ENCODE results near the gene ZNF768.
"Not testable (repeated sequence)": the region's sequence is repeated elsewhere in the genome, so short reads cannot be mapped to it uniquely, and the experiment has no call there.

ZNF768 gene

DNA sequence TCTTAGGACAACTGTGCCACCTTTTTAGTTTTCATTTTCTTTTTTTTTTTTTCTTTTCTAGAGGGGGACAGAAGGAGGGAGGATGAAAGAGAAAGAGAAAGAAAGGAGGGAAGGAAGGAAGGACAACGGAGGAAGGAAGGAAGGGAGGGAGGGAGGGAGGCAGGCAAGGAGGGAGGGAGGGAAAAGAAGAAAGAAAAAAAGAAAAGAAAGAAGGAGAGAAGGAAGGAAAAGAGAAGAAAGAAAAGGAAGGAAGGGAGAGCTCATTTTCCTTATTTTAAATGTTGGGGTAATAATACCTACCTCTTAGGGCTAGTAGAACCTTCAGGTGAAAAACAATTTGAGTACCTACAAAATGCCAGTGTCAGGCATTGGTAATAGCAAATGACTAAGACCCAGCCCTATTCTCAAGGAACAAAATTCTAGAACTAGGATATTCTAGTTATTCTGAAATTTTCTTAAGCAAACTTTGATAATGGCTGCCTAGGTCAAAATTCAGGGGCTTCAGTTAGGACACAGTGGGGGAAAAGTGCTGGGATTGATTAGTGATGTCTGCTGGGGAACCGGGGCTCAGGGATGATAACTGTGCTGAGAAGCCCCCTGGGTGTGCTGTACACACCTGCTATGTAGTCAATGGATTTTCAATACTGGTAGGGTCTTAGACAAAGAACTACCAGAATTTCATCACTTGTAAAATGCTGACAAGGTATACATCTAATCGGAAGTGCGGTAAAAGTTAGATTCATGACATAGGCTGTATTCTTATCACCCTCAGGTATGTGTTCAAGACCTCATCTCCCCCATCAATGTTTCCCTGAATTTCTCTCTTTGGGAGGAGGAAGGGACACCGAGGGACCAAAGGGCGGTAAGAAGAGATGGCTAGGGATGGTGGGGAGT lies 22.7 kb downstream of the ZNF768 start:
- DNase-seq: no peak

DNA sequence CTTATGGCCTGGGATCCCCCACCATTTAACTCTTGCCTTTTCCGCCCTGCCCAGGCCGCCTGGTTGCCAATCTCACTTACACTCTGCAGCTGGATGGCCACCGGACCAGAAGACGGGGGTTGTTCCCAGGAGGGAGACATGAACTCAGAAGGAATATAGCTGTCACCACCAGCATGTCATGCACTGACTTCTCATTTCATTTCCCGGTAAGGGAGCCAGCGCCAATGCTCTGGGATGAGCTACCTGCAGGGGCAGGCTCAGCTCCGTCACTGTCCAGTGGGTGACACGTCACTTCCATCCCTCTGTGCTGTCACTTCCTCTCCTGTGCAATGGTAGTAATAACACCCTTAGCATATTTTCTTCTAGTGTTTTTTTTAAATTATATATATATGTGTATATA lies 27.1 kb downstream of the ZNF768 start:
- DNase-seq: no peak

- no peak for DNase-seq
These were observed 31.7 kb downstream of the ZNF768 start for GRCh38 chr16:30494709-30495108.

GRCh38 chr16:30493941-30494488 lies 32.4 kb downstream of the ZNF768 start:
- DNase-seq: no peak

DNA sequence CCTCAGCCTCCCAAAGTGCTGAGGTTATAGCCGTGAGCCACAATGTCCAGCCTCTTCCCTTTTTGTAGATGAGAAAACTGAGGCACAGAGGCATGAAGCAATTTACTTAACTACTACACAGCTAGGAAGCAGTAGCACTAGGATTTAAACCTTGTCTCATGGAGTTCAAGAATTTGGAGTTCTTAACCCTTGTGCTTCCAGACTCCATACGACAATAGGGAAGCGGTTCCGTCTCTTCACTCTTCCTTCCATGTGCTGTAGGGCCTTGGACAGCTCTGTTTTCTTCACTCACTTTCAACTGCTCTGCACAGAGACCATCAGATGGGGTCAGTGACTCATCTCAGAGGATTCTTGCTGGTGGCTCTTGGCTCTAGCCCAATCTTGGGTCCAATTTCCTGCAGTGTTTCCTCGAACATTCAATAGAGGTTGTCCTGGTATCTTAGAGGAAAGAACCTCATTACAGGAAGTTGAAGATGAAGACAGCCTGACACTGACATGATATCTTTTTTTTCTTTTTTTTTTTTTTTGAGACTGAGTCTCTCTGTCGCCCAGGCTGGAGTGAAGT lies 34.5 kb downstream of the ZNF768 start:
- DNase-seq: peak; percentile 94

DNA sequence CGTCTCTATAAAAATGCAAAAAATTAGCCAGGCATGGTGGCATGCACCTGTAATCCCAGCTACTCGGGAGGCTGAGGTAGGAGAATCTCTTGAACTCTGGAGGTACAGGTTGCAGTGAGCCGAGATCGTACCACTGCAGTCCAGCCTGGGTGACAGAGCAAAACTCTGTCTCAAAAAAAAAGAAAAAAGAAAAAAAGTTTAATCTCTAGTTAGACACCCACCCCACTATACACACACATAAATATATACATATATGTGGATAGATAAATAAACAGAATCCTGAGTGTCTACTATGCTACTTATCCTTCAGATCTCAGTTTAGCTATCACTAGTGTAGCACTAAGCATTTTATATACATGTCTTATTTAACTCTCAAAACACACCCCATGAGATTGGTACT lies 35.1 kb downstream of the ZNF768 start:
- no peak for DNase-seq

DNA sequence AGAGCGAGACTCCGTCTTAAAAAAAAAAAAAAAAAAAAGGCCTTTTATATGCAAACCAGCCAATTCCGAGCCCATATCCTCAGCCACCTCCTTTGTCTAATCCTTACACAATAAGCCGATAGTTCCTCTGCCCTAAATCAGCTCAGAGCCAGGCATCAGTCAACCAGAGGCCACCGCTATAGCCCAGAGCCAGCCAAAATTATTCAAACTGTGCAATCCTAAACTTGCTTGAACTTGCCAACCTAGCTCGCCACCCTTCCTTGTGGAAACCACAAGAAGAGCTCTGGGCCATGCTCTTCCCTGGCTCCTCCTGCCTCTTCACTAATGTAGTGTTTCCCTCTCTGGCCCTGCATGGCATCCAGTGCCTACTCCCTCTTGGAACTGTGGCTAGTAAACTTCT lies 36.2 kb downstream of the ZNF768 start:
- peak; percentile 53 for DNase-seq

GRCh38 chr16:30488764-30489605 lies 37.4 kb downstream of the ZNF768 start:
- DNase-seq: peak; percentile 20

DNA sequence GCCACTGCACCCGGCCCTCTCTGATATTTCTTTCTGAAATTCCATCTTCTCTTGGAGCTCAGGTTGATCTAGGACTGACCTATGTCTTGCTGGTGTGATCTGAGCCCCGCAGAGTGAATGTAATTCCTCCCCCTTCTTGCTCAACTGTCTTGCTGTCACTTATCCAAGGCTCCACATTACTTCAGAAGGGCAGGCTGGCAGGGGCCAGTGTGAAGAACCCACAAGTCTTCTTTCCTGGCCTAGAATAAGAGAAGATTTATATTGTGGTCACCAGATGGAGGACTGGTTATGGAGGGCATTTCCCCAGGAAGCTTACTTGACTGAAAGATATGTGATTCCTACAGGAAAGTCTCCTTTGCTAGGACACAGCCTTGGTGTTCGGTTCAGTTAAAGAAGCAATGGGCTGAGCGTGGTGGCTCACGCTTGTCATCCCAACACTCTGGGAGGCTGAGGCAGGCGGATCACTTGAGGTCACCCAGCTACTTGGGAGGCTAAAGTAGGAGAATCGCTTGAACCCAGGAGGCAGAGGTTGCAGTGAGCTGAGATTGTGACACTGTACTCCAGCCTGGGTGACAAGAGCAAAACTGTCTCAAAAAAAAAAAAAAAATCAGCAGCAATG lies 40.4 kb downstream of the ZNF768 start:
- peak; percentile 52 for DNase-seq

DNA sequence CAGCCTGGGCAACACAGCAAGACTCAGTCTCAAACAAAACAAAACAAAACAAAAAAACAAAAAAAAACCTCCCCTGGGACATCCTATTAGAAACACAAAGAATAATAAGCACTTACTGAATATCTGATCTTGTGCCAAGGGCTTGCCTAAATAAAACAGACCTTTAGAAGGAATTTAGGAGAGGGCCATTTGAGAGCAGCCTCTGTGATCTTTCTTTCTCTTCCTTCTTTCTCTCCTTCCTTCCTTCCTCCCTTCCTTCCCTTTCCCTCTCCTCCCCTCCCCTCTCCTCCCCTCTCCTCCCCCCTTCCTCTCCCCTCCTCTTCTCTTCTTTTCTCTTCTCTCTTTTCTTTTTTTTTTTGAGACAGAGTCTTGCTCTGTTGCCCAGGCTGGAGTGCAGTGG lies 41.5 kb downstream of the ZNF768 start:
- DNase-seq: no peak

- DNase-seq: peak; percentile 76
These were observed 44.0 kb downstream of the ZNF768 start for GRCh38 chr16:30482366-30482765.

DNA sequence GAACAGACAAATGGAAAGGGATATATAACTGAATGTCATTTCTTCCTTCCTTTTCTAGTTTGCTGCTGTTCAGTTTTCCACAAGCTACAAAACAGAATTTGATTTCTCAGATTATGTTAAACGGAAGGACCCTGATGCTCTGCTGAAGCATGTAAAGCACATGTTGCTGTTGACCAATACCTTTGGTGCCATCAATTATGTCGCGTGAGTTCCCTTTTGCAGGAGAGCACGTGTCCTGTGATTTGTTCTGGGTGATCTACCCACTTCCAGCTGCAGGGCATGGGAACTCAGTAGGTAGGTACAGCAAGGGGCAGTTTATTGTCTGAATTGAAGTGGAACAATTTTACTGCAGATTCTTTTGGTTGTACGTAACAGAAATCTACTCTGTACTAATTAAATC lies 45.0 kb downstream of the ZNF768 start:
- DNase-seq: no peak

DNA sequence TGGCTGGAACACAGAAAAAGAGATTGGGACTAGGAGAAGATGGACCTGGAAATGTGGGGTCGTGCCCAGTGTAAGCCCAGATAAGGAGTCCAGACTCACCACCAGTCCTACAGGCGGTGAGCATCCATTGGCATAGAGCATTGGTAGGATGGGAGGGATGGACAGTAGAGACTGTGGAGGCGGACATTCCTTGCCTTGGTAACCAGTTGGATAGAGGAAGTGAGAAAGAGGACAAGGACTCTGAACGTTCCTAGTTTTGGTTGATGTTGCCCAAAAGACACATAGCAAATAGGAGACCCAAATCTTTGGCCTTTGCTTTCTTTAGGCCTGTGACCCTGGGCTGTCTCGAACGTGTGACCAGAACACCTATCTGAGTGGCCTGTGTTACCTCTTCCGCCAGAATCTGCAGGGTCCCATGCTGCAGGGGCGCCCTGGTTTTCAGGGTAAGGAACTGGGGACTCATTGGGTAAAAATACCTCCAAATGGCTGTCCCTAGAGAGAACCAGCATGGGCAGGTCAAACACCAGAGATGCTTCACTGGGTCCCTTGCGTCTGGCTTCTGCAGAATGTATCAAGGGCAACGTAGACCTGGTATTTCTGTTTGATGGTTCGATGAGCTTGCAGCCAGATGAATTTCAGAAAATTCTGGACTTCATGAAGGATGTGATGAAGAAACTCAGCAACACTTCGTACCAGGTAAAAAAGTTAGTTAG lies 47.4 kb downstream of the ZNF768 start:
- no peak for DNase-seq

DNA sequence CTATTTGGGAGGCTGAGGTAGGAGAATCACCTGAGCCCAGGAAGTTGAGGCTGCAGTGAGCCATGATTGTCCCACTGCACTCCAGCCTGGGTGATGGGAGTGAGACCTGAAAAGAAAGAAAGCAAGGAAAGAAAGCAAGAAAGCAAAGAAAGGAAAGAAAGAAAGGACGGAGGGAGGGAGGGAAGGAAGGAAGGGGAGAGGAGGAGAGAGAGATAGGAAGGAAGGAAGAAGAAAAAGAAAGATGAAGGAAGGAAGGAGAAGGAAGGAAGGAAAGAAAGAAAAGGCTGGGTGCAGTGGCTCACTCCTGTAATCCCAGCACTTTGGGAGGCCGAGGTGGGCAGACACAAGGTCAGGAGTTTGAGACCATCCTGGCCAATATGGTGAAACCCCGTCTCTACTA lies 48.6 kb downstream of the ZNF768 start:
- DNase-seq: not testable (repeated sequence)

DNA sequence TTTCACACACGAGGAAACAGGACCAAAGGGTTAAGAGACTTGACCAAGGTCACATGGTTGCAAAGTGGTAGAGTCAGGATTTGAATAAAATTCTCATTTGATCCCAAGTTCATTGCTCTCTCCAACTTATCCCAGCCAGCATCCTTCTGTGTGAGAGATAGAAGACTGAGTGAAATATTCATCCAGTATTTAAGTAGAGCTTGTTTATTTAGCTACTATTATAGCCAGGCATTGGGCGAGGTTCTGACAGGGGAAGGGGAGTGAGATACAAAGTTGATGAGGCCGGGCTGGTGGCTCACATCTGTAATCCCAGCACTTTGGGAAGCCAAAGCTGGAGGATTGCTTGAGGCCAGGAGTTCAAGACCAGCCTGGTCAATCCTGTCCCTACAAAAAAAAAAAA lies 49.4 kb downstream of the ZNF768 start:
- no peak for DNase-seq

DNA sequence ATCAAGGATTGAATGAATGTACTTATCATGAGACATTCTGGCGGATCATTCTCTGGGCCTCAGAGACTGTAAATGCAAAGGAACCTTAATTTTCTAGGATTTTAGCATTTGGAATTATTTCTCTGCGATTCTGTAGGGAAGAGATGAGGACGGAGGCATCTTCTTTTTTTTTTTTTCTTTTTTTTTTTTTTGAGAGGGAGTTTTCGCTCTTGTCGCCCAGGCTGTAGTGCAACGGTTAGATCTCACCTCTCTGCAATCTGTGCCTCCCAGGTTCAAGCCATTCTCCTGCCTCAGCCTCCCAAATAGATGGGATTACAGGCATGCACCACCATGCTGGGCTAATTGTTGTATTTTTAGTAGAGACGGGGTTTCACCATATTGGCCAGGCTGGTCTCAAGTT lies 51.7 kb downstream of the ZNF768 start:
- DNase-seq: no peak

DNA sequence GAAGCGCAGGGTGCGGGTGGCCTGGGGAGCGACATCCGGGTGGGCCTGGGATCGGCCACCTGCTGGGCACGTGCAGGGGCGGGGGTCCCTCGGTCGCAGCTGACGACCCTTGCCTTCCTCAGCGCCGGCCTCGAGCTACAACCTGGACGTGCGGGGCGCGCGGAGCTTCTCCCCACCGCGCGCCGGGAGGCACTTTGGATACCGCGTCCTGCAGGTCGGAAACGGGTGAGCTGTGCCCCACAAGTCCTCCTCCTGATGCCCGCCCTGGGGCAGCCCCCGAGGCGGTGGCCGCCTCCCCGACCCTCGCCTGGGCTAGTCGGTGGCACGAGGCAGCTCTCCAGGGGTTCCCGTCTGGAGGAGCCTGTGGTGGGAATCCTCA lies 52.3 kb downstream of the ZNF768 start:
- DNase-seq: no peak
